HK-2 (cell line): ENCODE results near the gene CCT2.
A peak's percentile ranks its signal among the peaks of the same experiment; 100 is the strongest.

ENCODE experiments used
- DNase-seq: peaks from one replicate; pipeline ENCODE4 v3.0.0-alpha.2; 2018; ENCODE audit not compliant: unreplicated experiment

The CCT2 gene

DNA sequence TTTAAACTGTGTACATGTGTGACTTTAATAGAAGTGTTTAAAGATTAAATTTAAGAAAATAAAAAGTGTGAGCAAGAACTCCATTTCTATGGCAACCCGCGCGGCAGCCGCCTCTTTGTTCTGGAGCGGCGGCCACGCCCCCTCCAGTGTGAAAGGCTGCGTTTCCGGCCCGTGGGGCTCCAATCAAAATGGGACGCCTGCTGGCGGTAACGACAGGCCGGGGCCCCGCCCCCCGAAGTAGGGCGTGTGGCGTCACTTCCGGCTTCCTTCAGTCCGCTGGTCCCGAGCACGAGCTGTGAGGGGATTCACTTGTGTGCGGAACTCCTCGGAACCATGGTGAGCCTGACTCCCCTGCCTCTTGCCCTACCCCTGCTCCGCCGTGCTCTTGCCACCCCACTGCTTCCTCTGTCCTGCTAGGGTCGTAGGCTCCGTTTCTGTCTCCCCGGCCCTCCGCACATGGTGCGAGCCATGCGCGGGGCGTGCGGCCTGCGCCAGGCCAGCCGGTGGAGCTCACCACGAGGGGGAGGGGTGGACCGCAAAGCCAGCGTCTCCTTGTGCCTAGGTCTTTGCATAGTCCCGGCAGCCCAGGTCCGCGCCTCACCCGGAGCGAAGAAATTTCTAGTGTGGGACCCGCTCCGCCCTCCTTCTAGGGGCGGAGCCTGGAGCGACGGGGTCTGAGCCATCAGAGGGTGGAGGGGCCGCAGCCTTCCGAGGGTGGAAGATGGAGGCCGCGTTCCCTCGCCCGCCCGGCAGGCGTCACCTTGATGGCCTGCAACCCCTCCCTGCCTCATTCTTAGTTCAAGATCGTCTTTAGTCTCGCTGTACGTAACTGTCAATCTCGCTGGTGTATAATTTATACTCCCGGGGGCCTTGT, at the start of gene CCT2:
TSS of gene CCT2 (plus strand) at position 271 of the 874 bp plus-strand sequence. CDS start at position 334, 63 bp downstream.
- DNase-seq = peak; percentile 94

DNA sequence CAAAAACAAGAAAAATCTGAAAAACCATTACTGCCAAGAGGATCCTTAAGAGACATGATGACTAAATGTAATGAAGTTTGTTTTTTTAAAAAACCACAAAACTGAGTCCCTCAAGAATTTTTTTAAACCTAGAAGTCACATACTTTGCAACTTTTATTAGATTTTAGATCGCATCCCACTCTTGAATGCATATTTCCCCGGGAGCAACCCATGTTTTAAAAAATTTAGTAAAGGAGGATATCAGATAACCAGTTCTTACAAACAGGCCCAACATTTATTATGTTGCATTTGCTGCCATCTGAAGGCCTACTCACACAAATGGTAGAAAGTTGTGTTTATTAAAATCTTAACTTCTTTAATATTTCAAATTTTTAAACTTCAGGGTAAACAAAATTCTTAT, 44.3 kb upstream of the CCT2 start:
- no peak for DNase-seq

DNA sequence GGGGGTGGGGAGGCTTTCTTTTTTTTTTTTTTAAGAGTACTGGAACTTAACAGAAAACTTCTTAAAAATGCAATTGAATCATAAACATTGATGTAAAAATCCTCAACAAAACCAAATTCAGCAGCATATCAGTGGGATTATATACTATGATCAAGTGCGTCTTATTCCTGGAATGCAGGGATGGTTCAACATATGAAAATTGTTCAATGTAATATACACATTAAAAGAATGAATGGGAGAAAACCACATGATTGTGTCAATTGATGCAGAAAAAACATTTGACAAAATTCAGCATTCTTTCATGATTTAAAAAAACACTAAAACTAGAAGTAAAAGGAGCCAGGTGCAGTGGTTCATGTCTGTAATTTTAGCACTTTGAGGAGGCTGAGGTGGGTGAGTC, 41.2 kb upstream of the CCT2 start:
- no peak for DNase-seq

DNA sequence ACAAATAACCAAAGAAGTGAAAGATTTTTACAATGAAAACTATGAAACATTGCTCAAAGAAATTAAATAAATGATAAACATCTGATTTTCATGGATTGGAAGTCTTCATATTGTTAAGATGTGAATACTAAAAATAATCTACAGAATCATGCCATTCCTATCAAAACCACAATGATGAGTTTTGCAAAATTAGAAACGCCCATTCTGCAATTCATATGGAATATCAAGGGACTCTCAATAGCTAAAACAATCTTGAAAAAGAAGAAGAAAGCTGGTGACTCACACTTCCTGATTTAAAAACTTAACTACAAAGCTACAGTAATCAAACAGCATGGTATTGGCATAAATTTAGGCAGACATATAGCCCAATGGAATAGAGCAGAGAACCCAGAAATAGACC, 40.2 kb upstream of the CCT2 start:
- no peak for DNase-seq

DNA sequence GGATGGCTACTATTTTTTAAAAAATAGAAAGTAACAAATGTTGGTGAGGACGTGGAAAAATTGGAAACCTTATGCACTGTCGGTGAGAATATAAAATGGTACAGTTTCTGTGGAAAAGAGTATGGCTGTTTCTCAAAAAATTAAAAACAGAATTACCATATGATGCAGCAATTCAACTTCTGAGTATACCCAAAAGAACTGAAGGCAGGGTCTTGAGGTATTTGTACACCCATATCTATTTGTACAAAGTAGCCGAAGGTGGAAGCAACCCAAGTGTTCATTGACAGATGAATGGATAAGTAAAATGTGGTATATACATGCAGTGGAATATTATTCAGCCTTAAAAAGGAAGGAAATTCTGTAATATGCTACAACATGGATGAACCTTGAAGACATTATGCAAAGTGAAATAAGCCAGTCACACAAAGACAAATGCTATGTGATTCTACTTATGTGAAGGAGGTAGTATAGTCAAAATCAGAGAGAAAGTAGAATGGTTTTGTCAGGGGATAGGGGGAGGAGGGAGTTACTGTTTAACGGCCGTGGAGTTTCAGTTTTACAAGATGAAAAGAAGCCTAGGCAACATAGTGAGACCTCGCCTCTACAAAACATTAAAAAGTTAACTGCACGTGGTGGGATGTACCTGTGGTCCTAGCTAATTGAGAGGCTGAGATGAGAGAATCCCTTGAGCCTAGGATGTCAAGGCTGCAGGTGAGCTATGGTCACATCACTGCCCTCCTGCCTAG, 38.4 kb upstream of the CCT2 start:
- DNase-seq = no peak

DNA sequence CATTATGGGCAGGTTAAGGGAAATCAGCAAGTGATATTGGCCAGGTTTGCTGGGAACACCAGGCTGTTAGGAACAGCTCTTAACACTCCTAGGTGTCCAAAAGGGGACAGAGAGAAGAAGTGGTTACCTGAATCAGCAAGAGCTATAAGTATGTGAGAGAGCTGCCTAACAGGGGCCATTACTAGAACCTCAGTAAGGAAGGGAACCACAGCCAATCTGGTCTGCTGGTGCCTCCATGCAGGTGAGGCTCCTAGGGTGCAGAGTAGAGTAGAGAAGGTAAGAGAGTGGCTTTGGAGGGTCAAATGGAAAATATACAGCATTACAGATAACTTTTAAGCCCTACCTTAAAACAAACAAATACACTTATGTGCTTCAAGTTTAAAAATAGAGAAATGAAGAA, 36.6 kb upstream of the CCT2 start:
- DNase-seq = no peak

DNA sequence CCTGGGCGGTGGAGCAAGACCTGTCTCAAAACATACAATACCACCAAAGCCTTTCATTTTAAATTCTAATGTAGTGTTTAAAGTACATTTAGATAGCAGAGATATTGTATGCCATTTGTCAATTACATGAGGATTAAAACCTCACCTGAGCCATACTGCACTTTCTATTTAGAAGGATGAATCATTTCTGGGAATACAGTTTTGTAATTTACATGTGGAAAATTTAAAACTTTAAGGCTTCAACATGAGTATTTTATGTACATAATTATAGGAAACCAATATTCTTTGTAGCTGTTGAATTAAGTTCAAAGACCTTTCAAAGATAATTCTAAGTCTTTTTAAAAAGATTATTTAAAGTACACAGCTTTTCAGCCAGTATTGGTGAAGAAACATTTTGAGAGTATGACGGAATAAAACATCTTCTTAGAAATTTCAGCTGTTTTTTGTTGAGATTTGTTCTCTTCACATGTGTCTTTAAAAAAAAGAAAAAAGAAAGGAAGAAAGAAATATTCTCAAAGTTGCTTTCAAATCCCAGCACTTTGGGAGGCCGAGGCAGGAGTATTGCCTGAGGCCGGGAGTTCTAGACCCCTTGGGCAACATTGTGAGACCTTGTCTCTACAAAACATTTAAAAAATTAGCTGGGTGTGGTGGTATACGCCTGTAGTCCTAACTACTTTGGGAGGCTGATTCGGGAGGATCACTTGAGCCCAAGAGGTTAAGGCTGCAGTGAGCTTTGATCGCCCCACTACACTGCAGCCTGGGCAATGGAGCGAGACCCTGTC, 34.5 kb upstream of the CCT2 start:
- no peak for DNase-seq

DNA sequence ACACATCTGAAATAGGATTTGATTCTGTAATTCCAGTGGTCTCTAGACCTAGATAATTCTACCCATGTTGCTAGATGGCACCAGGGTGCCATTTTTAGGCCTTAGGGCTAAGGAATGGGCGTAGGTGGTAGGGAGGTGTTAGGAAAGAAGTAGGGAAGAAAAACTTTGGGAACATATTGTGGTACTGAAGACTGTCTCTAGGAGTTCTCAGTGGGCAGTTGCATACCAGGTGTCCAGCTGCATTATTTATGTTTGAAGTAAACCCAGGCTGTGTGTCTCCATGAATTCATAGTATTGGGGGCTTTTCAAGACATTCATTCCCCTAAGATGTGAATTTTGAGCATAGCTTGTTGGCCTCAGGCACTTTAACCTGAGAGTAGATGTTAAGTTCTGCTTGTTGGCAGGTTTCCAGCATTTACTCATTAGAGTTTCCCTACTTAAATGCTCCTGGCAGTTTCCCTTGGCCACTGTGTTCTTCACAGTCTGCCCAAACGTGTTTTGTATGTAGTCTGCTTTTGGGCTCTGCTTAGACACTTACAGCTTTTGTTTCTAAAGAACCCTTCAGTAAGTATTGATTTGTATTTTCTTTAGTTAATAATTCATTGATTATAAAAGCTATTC, 31.5 kb upstream of the CCT2 start:
- no peak for DNase-seq

DNA sequence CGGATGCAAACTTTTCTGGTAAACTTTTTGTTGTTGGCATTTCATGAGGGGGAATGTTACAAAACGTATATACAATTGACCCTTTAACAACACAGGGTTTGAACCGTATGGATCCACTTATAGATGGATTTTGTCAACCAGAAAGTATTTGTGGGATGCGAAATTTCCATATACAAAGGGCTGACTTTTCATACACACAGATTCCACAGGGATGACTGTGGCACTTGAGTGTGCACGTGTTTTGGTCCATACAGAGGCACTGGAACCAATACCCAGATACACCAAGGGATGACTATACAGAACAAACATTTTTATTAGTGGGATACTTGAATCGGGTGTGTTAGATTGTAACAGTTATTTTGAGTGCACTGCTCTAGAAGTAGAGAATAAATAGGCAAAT, 29.8 kb upstream of the CCT2 start:
- DNase-seq = peak; percentile 34

DNA sequence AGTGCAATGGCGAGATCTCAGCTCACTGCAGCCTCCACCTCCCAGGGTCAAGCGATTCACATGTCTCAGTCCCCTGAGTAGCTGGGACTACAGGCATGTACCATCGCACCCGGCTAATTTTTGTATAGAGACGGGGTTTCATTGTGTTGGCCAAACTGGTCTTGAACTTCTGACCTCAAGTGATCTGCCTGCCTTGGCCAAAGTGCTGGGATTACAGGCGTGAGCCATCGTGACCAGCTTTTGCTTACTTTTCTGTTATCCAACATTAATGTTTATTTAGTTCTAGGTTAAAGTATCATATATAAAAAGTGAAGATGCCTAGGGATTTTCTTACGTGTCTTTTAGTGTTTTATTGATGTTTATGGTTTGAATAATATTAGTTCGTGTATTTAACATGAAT, 28.9 kb upstream of the CCT2 start:
- DNase-seq = no peak

DNA sequence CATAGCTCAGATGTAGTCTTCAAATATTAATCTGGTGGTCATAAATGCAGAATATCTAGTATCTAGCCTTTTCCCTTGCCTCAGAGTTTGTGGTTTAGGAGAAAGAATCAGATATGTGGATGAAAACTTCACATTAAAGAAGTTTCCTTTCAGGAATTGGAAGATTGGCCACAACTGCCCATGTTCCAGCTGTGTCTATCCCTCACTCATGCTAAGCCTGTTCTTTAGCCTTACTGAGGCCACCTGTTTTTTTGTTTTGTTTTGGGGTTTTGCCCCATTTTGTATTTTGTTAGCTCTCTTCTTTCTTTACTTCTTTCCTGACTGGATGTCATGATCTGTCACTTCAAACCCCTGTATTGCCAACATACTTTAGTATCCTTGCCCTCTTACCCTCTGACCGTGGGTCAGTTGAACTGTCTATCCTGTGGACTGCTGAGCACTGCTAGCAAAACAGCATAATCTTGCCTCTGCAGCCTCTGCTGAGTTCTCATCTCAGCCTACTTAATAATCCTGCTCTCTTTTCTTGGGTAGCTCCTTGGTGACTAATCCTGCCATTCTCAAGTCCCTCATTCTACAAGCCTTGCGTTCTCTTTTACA, 22.0 kb upstream of the CCT2 start:
- no peak for DNase-seq

DNA sequence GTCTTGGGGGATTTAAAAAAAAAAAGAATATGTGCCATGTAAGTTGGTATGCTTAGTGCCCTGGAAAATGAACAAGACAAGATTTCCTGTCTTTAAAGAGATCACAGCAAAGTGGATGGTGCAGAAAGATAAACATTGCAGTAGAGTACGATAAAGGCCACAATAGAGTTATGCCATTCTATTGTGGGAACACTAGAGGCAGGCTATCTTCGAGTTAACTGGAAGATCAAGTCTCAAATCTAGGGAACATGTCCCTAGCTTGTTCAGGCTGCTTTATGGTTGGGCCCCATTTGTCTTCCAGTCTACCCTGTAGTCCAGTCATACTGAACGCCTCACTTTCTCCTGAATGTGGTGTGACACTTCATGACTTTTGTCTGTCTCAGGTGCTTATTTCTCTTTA, 18.7 kb upstream of the CCT2 start:
- no peak for DNase-seq

DNA sequence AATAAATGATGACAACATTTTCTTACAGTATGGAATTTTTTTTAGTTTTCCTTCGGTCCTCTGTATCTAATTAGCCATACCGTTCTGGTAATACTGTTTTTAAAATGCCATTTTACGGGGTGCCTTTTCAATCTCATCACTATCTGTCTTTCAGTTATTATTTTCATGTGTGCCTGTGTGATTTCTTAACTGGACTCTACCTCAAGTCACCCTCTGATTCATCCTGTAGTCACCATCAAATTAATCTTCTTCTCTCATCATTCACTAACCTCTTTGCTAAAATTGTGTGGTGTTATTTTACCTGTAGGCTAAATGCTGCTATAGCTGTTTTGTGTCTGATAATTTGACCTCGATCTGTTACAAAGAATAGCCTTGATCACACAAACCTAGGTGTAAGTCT, 16.0 kb upstream of the CCT2 start:
- DNase-seq = no peak

DNA sequence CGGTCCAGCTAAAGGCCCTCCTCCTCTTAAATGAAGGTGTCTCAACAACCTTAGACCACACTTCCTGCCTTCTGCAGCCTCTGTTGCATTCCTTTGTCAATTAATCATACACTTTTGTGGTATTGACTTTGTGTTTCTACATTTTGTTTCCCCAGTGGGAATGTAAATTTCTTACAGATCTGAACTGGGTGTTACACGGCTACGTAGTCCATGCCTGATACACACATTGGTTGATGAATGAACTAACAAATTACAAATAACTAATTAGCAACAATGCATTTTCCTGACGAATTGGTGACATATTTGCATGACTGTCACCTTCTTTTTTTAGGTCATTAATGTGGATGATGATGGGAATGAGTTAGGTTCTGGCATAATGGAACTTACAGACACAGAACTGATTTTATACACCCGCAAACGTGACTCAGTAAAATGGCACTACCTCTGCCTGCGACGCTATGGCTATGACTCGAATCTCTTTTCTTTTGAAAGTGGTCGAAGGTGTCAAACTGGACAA, 15.2 kb upstream of the CCT2 start:
- DNase-seq = no peak

DNA sequence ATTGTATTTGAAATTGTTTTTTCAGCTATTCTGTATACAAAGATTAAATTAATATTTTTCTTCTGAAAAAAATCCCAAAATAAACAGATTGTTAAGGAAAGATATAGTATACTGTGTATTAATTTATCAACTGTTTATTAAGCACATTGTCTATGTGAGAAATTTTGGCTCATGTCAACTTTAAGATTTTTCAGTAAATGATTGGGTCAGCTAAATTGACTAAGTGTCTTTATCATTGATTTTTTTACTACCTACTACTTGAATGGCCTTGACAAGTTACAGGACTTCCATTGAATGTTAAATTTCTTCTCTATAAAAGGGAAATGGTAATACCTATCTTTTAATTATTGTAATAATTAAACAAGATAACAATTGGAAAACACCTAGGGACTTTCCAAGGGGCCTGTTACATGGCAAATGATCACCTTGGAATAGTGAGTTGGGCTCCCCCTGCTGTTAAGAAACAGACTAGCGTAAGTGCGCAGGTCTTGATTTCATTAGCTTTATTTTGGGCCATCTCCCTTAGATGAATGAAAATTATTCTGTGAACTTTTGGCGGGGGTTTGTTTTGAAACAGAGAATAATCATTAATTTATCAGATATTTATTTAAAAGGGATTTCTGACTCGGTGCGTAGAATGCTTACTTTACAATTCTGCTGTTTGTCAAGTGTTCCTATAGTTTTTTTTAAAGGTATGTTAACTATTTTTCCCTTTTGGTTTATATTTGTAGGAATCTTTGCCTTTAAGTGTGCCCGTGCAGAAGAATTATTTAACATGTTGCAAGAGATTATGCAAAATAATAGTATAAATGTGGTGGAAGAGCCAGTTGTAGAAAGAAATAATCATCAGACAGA, 14.5 kb upstream of the CCT2 start:
- DNase-seq = no peak

DNA sequence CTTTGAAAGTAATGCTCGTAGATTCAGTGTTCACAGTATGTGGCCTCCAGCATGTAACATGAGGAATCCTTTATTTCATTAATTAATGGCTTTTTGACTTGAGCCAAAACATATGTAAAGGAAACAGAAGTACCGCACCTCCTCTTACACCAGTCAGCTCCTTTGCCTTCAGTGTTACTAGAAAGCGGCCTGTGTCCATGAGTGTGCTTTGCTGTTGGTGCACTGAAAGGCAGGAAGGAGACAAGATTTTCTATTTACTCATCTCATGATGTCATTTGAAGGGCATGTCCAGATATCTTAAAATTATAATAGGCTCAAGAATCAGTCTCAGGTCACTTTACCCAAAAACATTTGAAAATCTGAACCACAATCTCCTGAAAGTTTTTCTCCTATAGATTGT, 9.9 kb upstream of the CCT2 start:
- no peak for DNase-seq

DNA sequence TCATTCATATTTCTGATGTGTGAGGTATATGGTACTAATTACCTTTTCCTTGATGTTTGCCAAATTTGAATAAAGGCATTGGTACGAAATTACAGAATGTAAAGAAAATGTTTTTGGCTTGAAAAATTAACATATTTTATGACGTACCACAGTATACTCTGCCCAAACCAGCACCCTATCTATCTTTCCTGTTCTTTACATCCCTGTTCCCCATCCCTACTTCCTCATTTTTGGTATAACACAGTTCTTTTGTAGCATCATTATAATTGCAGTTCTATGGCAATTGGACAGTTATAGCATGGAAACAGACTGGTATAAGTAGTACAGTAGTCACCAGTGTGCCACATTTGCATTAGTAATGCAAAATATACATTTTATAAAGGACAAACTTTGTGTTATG, 7.0 kb upstream of the CCT2 start:
- no peak for DNase-seq

DNA sequence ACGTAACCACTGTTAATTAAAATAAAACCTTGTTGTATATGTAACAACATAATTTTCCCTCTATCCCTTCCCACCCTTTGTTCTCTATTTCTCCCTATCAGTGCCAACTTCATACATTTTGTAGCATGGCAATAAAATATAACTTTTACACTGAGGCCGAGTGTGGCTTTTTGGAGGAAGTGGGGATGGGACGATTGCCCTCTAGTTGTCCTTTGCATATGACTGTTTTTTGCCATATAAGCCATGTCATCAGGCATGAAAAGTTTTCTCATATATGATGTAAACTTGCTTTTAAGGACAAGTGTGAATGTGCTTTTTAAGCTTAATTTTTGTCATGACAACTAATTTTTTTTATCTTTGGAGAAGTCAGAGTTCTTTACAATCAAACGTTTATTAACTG, 6.2 kb upstream of the CCT2 start:
- no peak for DNase-seq

DNA sequence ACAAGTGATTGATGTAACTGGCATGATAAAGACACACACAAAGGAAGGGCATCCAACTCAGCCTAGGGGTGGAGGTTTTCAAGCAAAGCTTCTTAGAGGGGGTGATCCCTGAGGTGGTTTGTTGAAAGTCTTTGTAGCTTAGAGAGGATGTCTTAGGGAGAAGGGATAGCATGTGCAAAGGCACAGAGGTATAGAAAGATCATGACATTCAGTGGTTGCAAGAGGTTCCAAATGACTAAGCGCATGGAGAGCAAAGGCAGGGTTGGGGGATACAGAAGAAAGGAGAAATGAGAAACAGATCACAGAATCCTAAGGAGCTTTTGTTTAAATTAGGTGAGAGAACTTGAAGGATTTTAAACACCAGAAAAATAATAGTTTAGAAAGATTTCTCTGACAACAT, 5.2 kb upstream of the CCT2 start:
- DNase-seq = no peak

DNA sequence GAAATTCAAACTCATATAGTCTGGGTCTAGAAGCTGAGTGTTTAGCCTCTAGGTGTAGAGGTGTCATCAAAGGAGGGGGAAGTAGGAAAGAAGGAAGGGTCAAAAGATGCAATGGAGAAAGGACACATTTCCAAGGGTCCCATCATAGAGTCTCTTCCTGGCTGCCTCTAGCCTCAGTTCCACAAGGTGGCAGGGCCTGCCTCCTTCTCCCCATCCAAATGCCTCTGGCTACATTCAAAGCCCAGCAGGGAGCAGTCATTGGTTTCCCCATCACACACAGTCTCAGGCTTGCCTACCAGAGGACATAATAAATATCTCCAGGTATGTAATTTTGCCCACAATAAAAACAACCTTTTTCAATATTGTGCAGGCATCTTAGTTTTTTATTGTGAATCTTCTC, 2.1 kb upstream of the CCT2 start:
- no peak for DNase-seq
